Activated naive CD8-positive, alpha-beta T cell treated with anti-CD3 and anti-CD28 coated beads, Interleukin-2, amount 10 ng/mL, durations not matched to agents 7 days and 5 days (primary cell): ENCODE data around the gene RAB7B. TPM values are rescaled to one million over a fixed set of nuclear protein-coding genes. Genes with fewer than 3 reads are reported as not detected.

ENCODE experiments used
- ATAC-seq: fragments of 150-1000 bp; cut with Tn5 transposase; one replicate; pipeline ENCODE4 v1.10.0; 2021; ENCODE audit warnings: low read depth, moderate library complexity
- POLR2A ChIA-PET: fragments of 350-600 bp; sonication (Branson Sonifier 250); formaldehyde crosslinking; loops from one replicate; lab custom pipeline; 2021; ENCODE audit warnings: antibody characterized with exemption; lab: Charles Lee
- DNase-seq: peaks from one replicate; pipeline ENCODE4 v3.0.0; 2021
- H3K27ac Mint-ChIP-seq: one replicate; pipeline ENCODE4 v1.8.0; 2022; ENCODE audit warnings: mild to moderate bottlenecking, mixed read lengths
- H3K27me3 Mint-ChIP-seq: one replicate; pipeline ENCODE4 v1.8.0; 2022; ENCODE audit warnings: mild to moderate bottlenecking, moderate library complexity, mixed read lengths
- H3K36me3 Mint-ChIP-seq: one replicate; pipeline ENCODE4 v1.8.0; 2021; ENCODE audit warnings: mild to moderate bottlenecking, mixed read lengths
- H3K4me1 Mint-ChIP-seq: one replicate; pipeline ENCODE4 v1.8.0; 2021; ENCODE audit warnings: mixed read lengths
- H3K4me3 Mint-ChIP-seq: one replicate; pipeline ENCODE4 v1.8.0; 2022; ENCODE audit warnings: mild to moderate bottlenecking, moderate library complexity, mixed read lengths
- H3K9me3 Mint-ChIP-seq: one replicate; pipeline ENCODE4 v1.8.0; 2021; ENCODE audit warnings: mixed read lengths
- total RNA-seq, 2 experiments: library from RNA; stranded (reverse); gene quantifications; one replicate each; pipeline ENCODE4 v1.2.3, GENCODE V29; 2021

Gene RAB7B
- total RNA-seq, 2 experiments from 2014 or later, result 0.80 to 0.91 TPM

- H3K27me3 Mint-ChIP-seq, result no peaks in the 10 kb centered on the region
- POLR2A ChIA-PET, result no interaction called here
- no peak overlapping the region for H3K27ac Mint-ChIP-seq
- peaks cover 6% of the 10 kb centered on the region for H3K4me1 Mint-ChIP-seq
- DNase-seq (no peak), ATAC-seq (no peak)
- peaks cover 20% of the 10 kb centered on the region for H3K9me3 Mint-ChIP-seq
- no peak overlapping the region for H3K4me3 Mint-ChIP-seq
- H3K36me3 Mint-ChIP-seq, result no peaks in the 10 kb centered on the region
Measured at GRCh38 chr1:205971082-205971481, 32.1 kb downstream of the RAB7B start.

GRCh38 chr1:205970486-205970885, 32.7 kb downstream of the RAB7B start:
- H3K27ac Mint-ChIP-seq, result no peak overlapping the region
- H3K4me1 Mint-ChIP-seq, result peaks cover 6% of the 10 kb centered on the region

GRCh38 chr1:205969229-205969628, 34.0 kb downstream of the RAB7B start:
- DNase-seq (no peak), ATAC-seq (no peak)
- Mint-ChIP-seq H3K4me3 (no peak overlapping the region), H3K4me1 (no peaks in the 10 kb centered on the region), H3K27me3 (no peaks in the 10 kb centered on the region), H3K27ac (no peak overlapping the region), H3K36me3 (no peaks in the 10 kb centered on the region), H3K9me3 (peaks cover 10% of the 10 kb centered on the region)
- POLR2A ChIA-PET, result no interaction called here

More at GRCh38 chr1:205970486-205970885, 32.7 kb downstream of the RAB7B start:
- Mint-ChIP-seq H3K27me3 (no peaks in the 10 kb centered on the region), H3K36me3 (no peaks in the 10 kb centered on the region), H3K9me3 (peaks cover 20% of the 10 kb centered on the region), H3K4me3 (no peak overlapping the region)
- POLR2A ChIA-PET, result no interaction called here
- DNase-seq (no peak), ATAC-seq (no peak)

GRCh38 chr1:205967554-205968335, 35.5 kb downstream of the RAB7B start:
- H3K9me3 Mint-ChIP-seq, result no peaks in the 10 kb centered on the region
- peaks cover 4% of the 10 kb centered on the region for H3K27me3 Mint-ChIP-seq
- H3K4me3 Mint-ChIP-seq, result no peak overlapping the region
- ATAC-seq, result no peak
- POLR2A ChIA-PET, result no interaction called here
- no peaks in the 10 kb centered on the region for H3K4me1 Mint-ChIP-seq
- H3K36me3 Mint-ChIP-seq, result no peaks in the 10 kb centered on the region
- no peak overlapping the region for H3K27ac Mint-ChIP-seq
- DNase-seq, result no peak

GRCh38 chr1:205965036-205965884, 37.9 kb downstream of the RAB7B start:
- DNase-seq, result no peak
- no peak for ATAC-seq
- Mint-ChIP-seq H3K27ac (no peak overlapping the region), H3K4me3 (no peak overlapping the region), H3K4me1 (no peaks in the 10 kb centered on the region), H3K36me3 (no peaks in the 10 kb centered on the region), H3K27me3 (peaks cover 6% of the 10 kb centered on the region), H3K9me3 (no peaks in the 10 kb centered on the region)
- POLR2A ChIA-PET, result no interaction called here

- Mint-ChIP-seq H3K36me3 (no peaks in the 10 kb centered on the region), H3K4me1 (no peaks in the 10 kb centered on the region), H3K27me3 (peaks cover 9% of the 10 kb centered on the region), H3K4me3 (no peak overlapping the region), H3K9me3 (no peaks in the 10 kb centered on the region), H3K27ac (no peak overlapping the region)
- no peak for DNase-seq
- ATAC-seq, result no peak
- POLR2A ChIA-PET, result no interaction called here
Measured at GRCh38 chr1:205963352-205964155, 39.6 kb downstream of the RAB7B start.

- H3K4me3 Mint-ChIP-seq, result no peak overlapping the region
- H3K27me3 Mint-ChIP-seq, result peaks cover 9% of the 10 kb centered on the region
- H3K36me3 Mint-ChIP-seq, result no peaks in the 10 kb centered on the region
- no peak overlapping the region for H3K27ac Mint-ChIP-seq
- no peak for DNase-seq
- H3K4me1 Mint-ChIP-seq, result no peaks in the 10 kb centered on the region
- no peaks in the 10 kb centered on the region for H3K9me3 Mint-ChIP-seq
- POLR2A ChIA-PET, result no interaction called here
- no peak for ATAC-seq
Measured at GRCh38 chr1:205962821-205963221, 40.4 kb downstream of the RAB7B start.

GRCh38 chr1:205961991-205962820, 41.0 kb downstream of the RAB7B start:
- Mint-ChIP-seq H3K9me3 (no peaks in the 10 kb centered on the region), H3K36me3 (no peaks in the 10 kb centered on the region), H3K27ac (no peak overlapping the region), H3K27me3 (peaks cover 13% of the 10 kb centered on the region), H3K4me3 (no peak overlapping the region), H3K4me1 (no peaks in the 10 kb centered on the region)
- DNase-seq, result no peak
- POLR2A ChIA-PET, result no interaction called here
- no peak for ATAC-seq

- H3K27ac Mint-ChIP-seq, result no peak overlapping the region
- ATAC-seq (no peak), DNase-seq (no peak)
- no peaks in the 10 kb centered on the region for H3K36me3 Mint-ChIP-seq
- H3K4me1 Mint-ChIP-seq, result no peaks in the 10 kb centered on the region
- POLR2A ChIA-PET, result no interaction called here
- peaks cover 19% of the 10 kb centered on the region for H3K27me3 Mint-ChIP-seq
- H3K4me3 Mint-ChIP-seq, result no peak overlapping the region
- H3K9me3 Mint-ChIP-seq, result no peaks in the 10 kb centered on the region
Measured at GRCh38 chr1:205961405-205961804, 41.8 kb downstream of the RAB7B start.

- POLR2A ChIA-PET, result no interaction called here
- no peak overlapping the region for H3K4me3 Mint-ChIP-seq
- peaks cover 26% of the 10 kb centered on the region for H3K27me3 Mint-ChIP-seq
- H3K9me3 Mint-ChIP-seq, result no peaks in the 10 kb centered on the region
- H3K36me3 Mint-ChIP-seq, result no peaks in the 10 kb centered on the region
- DNase-seq, result no peak
- H3K27ac Mint-ChIP-seq, result no peak overlapping the region
- no peaks in the 10 kb centered on the region for H3K4me1 Mint-ChIP-seq
- ATAC-seq, result no peak
Measured at GRCh38 chr1:205959789-205960188, 43.4 kb downstream of the RAB7B start.

GRCh38 chr1:205955499-205955898, 47.7 kb downstream of the RAB7B start:
- H3K27me3 Mint-ChIP-seq, result peaks cover 29% of the 10 kb centered on the region
- H3K4me1 Mint-ChIP-seq, result no peaks in the 10 kb centered on the region
- no peaks in the 10 kb centered on the region for H3K36me3 Mint-ChIP-seq
- POLR2A ChIA-PET, result no interaction called here
- H3K4me3 Mint-ChIP-seq, result no peak overlapping the region
- H3K27ac Mint-ChIP-seq, result no peak overlapping the region
- no peaks in the 10 kb centered on the region for H3K9me3 Mint-ChIP-seq
- DNase-seq (no peak), ATAC-seq (no peak)

- Mint-ChIP-seq H3K36me3 (no peaks in the 10 kb centered on the region), H3K4me3 (no peak overlapping the region), H3K27ac (no peak overlapping the region), H3K9me3 (no peaks in the 10 kb centered on the region), H3K4me1 (no peaks in the 10 kb centered on the region), H3K27me3 (peaks cover 29% of the 10 kb centered on the region)
- no peak for DNase-seq
- POLR2A ChIA-PET, result no interaction called here
- ATAC-seq, result no peak
Measured at GRCh38 chr1:205954819-205955404, 48.3 kb downstream of the RAB7B start.
